ENCODE data around the gene COBL. TPM values are rescaled to one million over a fixed set of nuclear protein-coding genes. Genes with fewer than 3 reads are reported as not detected.

COBL gene
- polyA plus RNA-seq, 1 donor (not counting 4 experiments of a cell fraction or from before 2014, with no cell fraction given): 4.5 TPM

DNA sequence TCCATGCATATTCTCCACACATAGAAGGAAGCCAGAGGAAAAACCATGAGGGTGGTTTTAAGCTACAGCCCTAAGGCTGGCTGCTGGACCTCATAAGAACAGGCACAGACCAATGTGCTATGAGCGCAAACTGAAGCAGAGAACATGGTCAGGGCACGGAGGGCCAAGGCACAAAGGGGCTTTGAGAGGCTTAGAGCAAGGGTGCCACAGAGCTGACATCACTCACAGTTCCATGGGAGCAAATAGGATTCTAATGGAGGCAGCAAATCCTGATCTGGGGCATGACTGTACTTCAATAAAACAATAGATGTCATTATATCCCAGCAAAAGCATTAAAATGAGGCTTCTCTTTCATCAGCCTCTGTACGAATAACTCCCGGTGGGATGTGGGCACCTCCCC, 162.4 kb downstream of the COBL start:
- H3K9me1 ChIP-seq (ENCODE audit: control insufficient read depth, extremely low read depth, insufficient read depth, low read length): no peaks in the 10 kb centered on the region
- DNase-seq (ENCODE audit: low read depth, low spot score) (no peak), FAIRE-seq (no peak)
- no peaks in the 10 kb centered on the region for H3K79me2 ChIP-seq (ENCODE audit: control insufficient read depth, insufficient read depth, low read length)
- H3K27me3 ChIP-seq (ENCODE audit: control insufficient read depth, extremely low read depth, insufficient read depth, low read length): no peaks in the 10 kb centered on the region
- no peak overlapping the region for H3K4me2 ChIP-seq (ENCODE audit: control insufficient read depth, extremely low read depth, insufficient read depth, low read depth, low read length)
- no peak overlapping the region for H3K4me3 ChIP-seq (ENCODE audit: control insufficient read depth in 2 of 3, extremely low read depth in 1 of 3, insufficient read depth in 2 of 3, low read depth in 1 of 3, low read length in 3 of 3)
- no peaks in the 10 kb centered on the region for H4K20me1 ChIP-seq (ENCODE audit: control insufficient read depth, extremely low read depth, insufficient read depth, low read length)
- no peaks in the 10 kb centered on the region for H3K36me3 ChIP-seq (ENCODE audit: control insufficient read depth in 2 of 2, extremely low read depth in 1 of 2, insufficient read depth in 2 of 2, low read length in 2 of 2)
- H3K27ac ChIP-seq (ENCODE audit: control insufficient read depth, insufficient read depth, low read length): no peak overlapping the region
- TF ChIP-seq EZH2 (IDR thresholded peaks at IDR 0.05; ENCODE audit: low read length): no peak
- TF ChIP-seq, protein P1, sequence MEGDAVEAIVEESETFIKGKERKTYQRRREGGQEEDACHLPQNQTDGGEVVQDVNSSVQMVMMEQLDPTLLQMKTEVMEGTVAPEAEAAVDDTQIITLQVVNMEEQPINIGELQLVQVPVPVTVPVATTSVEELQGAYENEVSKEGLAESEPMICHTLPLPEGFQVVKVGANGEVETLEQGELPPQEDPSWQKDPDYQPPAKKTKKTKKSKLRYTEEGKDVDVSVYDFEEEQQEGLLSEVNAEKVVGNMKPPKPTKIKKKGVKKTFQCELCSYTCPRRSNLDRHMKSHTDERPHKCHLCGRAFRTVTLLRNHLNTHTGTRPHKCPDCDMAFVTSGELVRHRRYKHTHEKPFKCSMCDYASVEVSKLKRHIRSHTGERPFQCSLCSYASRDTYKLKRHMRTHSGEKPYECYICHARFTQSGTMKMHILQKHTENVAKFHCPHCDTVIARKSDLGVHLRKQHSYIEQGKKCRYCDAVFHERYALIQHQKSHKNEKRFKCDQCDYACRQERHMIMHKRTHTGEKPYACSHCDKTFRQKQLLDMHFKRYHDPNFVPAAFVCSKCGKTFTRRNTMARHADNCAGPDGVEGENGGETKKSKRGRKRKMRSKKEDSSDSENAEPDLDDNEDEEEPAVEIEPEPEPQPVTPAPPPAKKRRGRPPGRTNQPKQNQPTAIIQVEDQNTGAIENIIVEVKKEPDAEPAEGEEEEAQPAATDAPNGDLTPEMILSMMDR (optimal IDR thresholded peaks at IDR 0.05 in 1 of 3, IDR thresholded peaks at IDR 0.05 in 1 of 3, conservative IDR thresholded peaks at IDR 0.05 in 1 of 3; ENCODE audit: extremely low read depth in 1 of 3, insufficient read depth in 2 of 3, low read length in 3 of 3): no peak
- H3K9me3 ChIP-seq (ENCODE audit: control insufficient read depth, low read depth, low read length): no peaks in the 10 kb centered on the region
- dilution Hi-C loops (cut with MboI; ENCODE audit: extremely low pct_ligation_motif_present, low sequenced_read_pairs): no loop called here
- no peaks in the 10 kb centered on the region for H3K4me1 ChIP-seq (ENCODE audit: control insufficient read depth, extremely low read depth, insufficient read depth, low read length)
- H2AFZ ChIP-seq (ENCODE audit: control insufficient read depth, low read length): no peak overlapping the region
- no peak overlapping the region for H3K9ac ChIP-seq (ENCODE audit: control insufficient read depth, extremely low read depth, insufficient read depth, low read length)

DNA sequence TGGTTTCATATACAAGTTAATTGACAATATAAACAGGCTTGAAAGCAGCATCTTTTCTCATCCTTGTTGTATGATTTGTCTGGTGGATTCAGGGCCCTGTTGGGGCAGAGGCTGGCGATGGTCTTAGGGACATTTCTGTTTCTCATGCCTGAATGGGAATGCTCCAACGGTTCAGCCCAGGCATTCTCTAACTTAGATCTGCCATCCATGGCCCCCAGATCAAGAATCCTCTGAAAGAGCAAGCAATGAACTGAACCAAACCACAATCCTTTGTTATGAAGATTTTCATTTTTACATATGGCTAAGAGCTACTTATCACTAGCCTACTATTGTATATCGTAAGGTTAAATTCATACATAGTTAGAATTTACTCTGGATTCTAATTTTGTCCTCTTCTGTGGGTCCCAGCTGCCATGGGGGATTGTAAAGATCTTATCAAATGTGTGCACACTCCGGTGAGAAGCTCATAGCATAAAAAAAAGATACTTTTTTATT, 163.9 kb downstream of the COBL start:
- Histone ChIP-seq H3K27ac (ENCODE audit: control insufficient read depth, insufficient read depth, low read length) (no peak overlapping the region), H3K9me1 (ENCODE audit: control insufficient read depth, extremely low read depth, insufficient read depth, low read length) (no peaks in the 10 kb centered on the region), H3K4me3 (ENCODE audit: control insufficient read depth in 2 of 3, extremely low read depth in 1 of 3, insufficient read depth in 2 of 3, low read depth in 1 of 3, low read length in 3 of 3) (no peak overlapping the region), H3K9me3 (ENCODE audit: control insufficient read depth, low read depth, low read length) (peaks cover 5% of the 10 kb centered on the region), H2AFZ (ENCODE audit: control insufficient read depth, low read length) (no peak overlapping the region), H4K20me1 (ENCODE audit: control insufficient read depth, extremely low read depth, insufficient read depth, low read length) (no peaks in the 10 kb centered on the region), H3K4me1 (ENCODE audit: control insufficient read depth, extremely low read depth, insufficient read depth, low read length) (no peaks in the 10 kb centered on the region), H3K4me2 (ENCODE audit: control insufficient read depth, extremely low read depth, insufficient read depth, low read depth, low read length) (no peak overlapping the region), H3K9ac (ENCODE audit: control insufficient read depth, extremely low read depth, insufficient read depth, low read length) (no peak overlapping the region), H3K79me2 (ENCODE audit: control insufficient read depth, insufficient read depth, low read length) (no peaks in the 10 kb centered on the region), H3K27me3 (ENCODE audit: control insufficient read depth, extremely low read depth, insufficient read depth, low read length) (no peaks in the 10 kb centered on the region), H3K36me3 (ENCODE audit: control insufficient read depth in 2 of 2, extremely low read depth in 1 of 2, insufficient read depth in 2 of 2, low read length in 2 of 2) (no peaks in the 10 kb centered on the region)
- TF ChIP-seq, protein P1 (optimal IDR thresholded peaks at IDR 0.05 in 1 of 3, IDR thresholded peaks at IDR 0.05 in 1 of 3, conservative IDR thresholded peaks at IDR 0.05 in 1 of 3; ENCODE audit: extremely low read depth in 1 of 3, insufficient read depth in 2 of 3, low read length in 3 of 3): no peak
- TF ChIP-seq EZH2 (IDR thresholded peaks at IDR 0.05; ENCODE audit: low read length): no peak
- DNase-seq (ENCODE audit: low read depth, low spot score): no peak
- no peak for FAIRE-seq
- dilution Hi-C loops (cut with MboI; ENCODE audit: extremely low pct_ligation_motif_present, low sequenced_read_pairs): no loop called here
